Suprapubic skin (tissue), 4 donors: ENCODE results near the gene RAD51AP1.

Experiments used
- POLR2A ChIP-seq, 2 donors: fragments of 450-650 bp; IDR thresholded peaks; one replicate each; pipeline ENCODE4 v1.6.1; 2017; ENCODE audit warnings: antibody characterized with exemption in 2 of 2, mild to moderate bottlenecking in 2 of 2, moderate library complexity in 2 of 2
- POLR2AphosphoS5 ChIP-seq, 3 donors: sonication (generic); formaldehyde crosslinking; IDR thresholded peaks; one replicate each; pipeline ENCODE4 v1.6.1; 2017; ENCODE audit warnings: antibody characterized with exemption in 3 of 3

DNA sequence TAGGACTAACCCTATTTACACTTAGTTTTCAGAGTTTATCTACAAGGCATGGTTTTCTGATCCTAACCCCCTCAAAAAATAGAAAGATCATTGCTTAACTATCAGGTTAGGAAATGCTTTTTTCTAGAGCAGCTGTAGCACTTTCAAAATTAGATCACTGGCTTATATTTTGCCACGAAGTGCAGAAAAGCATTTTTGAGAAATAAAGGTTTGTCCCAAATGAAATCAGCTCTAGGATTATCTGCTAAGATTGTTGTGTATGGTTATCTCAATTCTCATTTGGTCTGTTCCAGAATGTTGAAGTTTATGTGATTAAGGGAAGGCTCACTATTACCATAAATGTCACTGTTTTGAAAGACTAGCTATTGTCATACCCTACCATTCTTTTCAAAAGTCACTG lies 13.5 kb downstream of the RAD51AP1 start:
- TF ChIP-seq POLR2A (IDR thresholded peaks at IDR 0.05) = no peak
- TF ChIP-seq POLR2AphosphoS5 (IDR thresholded peaks at IDR 0.05) = no peak
